GM12878 (cell line): ENCODE measurements around the gene NUP93. TPM values are rescaled to one million over a fixed set of nuclear protein-coding genes. Genes with fewer than 3 reads are reported as not detected.

ENCODE experiments used
- ATAC-seq: fragments of 200-7000 bp; cut with Tn5 transposase; 3 replicates; pipeline ENCODE4 v1.9.1; 2020; ENCODE audit warnings: mild to moderate bottlenecking, moderate library complexity
- BruUV-seq: library from RNA; stranded (reverse); fragments of 400-500 nt; replicated peaks from 2 replicates; lab custom pipeline; 2021; lab: Mats Ljungman, UMichigan
- CTCF ChIA-PET: fragments of 300-600 bp; sonication (Branson Sonifier 250); formaldehyde crosslinking; extraction: SDS; loops from one replicate; lab custom pipeline; 2021; ENCODE audit warnings: inconsistent platforms; lab: Yijun Ruan, JAX
- POLR2A ChIA-PET: fragments of 350-600 bp; formaldehyde crosslinking; extraction: SDS; loops from one replicate; lab custom pipeline; 2021; ENCODE audit warnings: inconsistent platforms; lab: Charles Lee
- RAD21 ChIA-PET: fragments of 300-600 bp; sonication (Branson Sonifier 250); formaldehyde crosslinking; loops from one replicate; lab custom pipeline; 2023; ENCODE audit warnings: antibody characterized with exemption; ENCODE audit not compliant: unreplicated experiment; lab: Charles Lee
- SMC1A ChIA-PET: fragments of 300-600 bp; sonication (Branson Sonifier 250); formaldehyde crosslinking; loops from one replicate; lab custom pipeline; 2023; ENCODE audit not compliant: unreplicated experiment, uncharacterized antibody; lab: Charles Lee
- DNase-seq: peaks from one replicate; pipeline ENCODE4 v3.0.0-alpha.2; 2011; ENCODE audit warnings: low read depth, low spot score
- FAIRE-seq: peaks from 3 replicates; lab custom pipeline; 2011; peaks lifted over from hg19 to GRCh38; lab: Jason Lieb, UNC
- H2AFZ ChIP-seq: 2 replicates; pipeline ENCODE4 v1.6.0; 2011; ENCODE audit warnings: low read depth, low read length, control low read depth; ENCODE audit not compliant: control insufficient read depth
- H3K27ac ChIP-seq: 2 replicates; pipeline ENCODE4 v1.5.1; 2011; ENCODE audit warnings: control low read depth; ENCODE audit not compliant: control insufficient read depth, insufficient read depth
- H3K27me3 ChIP-seq, 2 experiments: replicated peaks in 1 of 2; 2 replicates each; pipeline versions ENCODE4 v1.6.0 to v1.6.1; 2011; ENCODE audit warnings: low read length in 1 of 2; ENCODE audit not compliant: control insufficient read depth in 2 of 2, insufficient read depth in 2 of 2
- H3K36me3 ChIP-seq, 2 experiments: 2 replicates each; pipeline ENCODE4 v1.5.1; 2011; ENCODE audit warnings: low read length in 1 of 2; ENCODE audit not compliant: control insufficient read depth in 2 of 2, insufficient read depth in 2 of 2
- H3K4me1 ChIP-seq: 2 replicates; pipeline ENCODE4 v1.6.1; 2011; ENCODE audit warnings: mild to moderate bottlenecking, low read length, moderate library complexity, mixed read lengths; ENCODE audit not compliant: control insufficient read depth, insufficient read depth
- H3K4me2 ChIP-seq: 2 replicates; pipeline ENCODE4 v1.6.0; 2011; ENCODE audit warnings: control low read depth; ENCODE audit not compliant: control insufficient read depth, insufficient read depth
- H3K4me3 ChIP-seq: fragments of 200-600 bp; sonication (generic); 2 replicates; pipeline ENCODE4 v1.5.1; 2016
- H3K79me2 ChIP-seq: 2 replicates; pipeline ENCODE4 v1.6.0; 2011; ENCODE audit warnings: low read length; ENCODE audit not compliant: control insufficient read depth, insufficient read depth
- H3K9ac ChIP-seq: 2 replicates; pipeline ENCODE4 v1.8.0; 2011; ENCODE audit warnings: low read length, control low read depth, mixed read lengths; ENCODE audit not compliant: control insufficient read depth, insufficient read depth
- H3K9me3 ChIP-seq: replicated peaks from 3 replicates; pipeline ENCODE4 v1.5.1; 2011; ENCODE audit warnings: mild to moderate bottlenecking, low read length; ENCODE audit not compliant: control insufficient read depth, insufficient read depth
- H4K20me1 ChIP-seq: 2 replicates; pipeline ENCODE4 v1.6.0; 2011; ENCODE audit not compliant: control insufficient read depth, insufficient read depth
- EED ChIP-seq: sonication (generic); IDR thresholded peaks from 2 replicates; pipeline ENCODE4 v1.6.1; 2016; ENCODE audit warnings: antibody characterized with exemption, low read depth
- ETV6 ChIP-seq, 2 experiments: fragments of 450-650 bp in 1 of 2; IDR thresholded peaks in 1 of 2; conservative IDR thresholded peaks in 1 of 2; 2 replicates each; pipeline ENCODE4 v1.6.1; 2014; ENCODE audit warnings: antibody characterized with exemption in 1 of 2, borderline replicate concordance in 1 of 2, low read depth in 1 of 2, mild to moderate bottlenecking in 1 of 2, moderate library complexity in 1 of 2
- MTA2 ChIP-seq: fragments of 450-650 bp; IDR thresholded peaks from 2 replicates; pipeline ENCODE4 v1.6.1; 2016; ENCODE audit warnings: low read depth, mild to moderate bottlenecking, moderate library complexity
- RB1 ChIP-seq: fragments of 450-650 bp; formaldehyde crosslinking; IDR thresholded peaks from 2 replicates; pipeline ENCODE4 v1.6.1; 2017; ENCODE audit warnings: mild to moderate bottlenecking, borderline replicate concordance
- SPI1 ChIP-seq: IDR thresholded peaks from 2 replicates; pipeline ENCODE4 v1.6.1; 2011; ENCODE audit warnings: low read depth, mild to moderate bottlenecking, low read length, moderate library complexity, borderline replicate concordance; ENCODE audit not compliant: insufficient read depth
- TAF1 ChIP-seq: IDR thresholded peaks from 2 replicates; pipeline ENCODE4 v1.6.1; 2011; ENCODE audit warnings: mild to moderate bottlenecking, low read depth, low read length, borderline replicate concordance
- TCF12 ChIP-seq: IDR thresholded peaks from 2 replicates; pipeline ENCODE4 v1.6.1; 2011; ENCODE audit warnings: low read depth, mild to moderate bottlenecking, low read length
- TCF3 ChIP-seq: IDR thresholded peaks from 2 replicates; pipeline ENCODE4 v1.6.1; 2012; ENCODE audit warnings: low read depth, mild to moderate bottlenecking, low read length, borderline replicate concordance; ENCODE audit not compliant: insufficient read depth
- ZSCAN29 ChIP-seq: fragments of 450-650 bp; IDR thresholded peaks from 2 replicates; pipeline ENCODE4 v1.6.1; 2017; ENCODE audit warnings: mild to moderate bottlenecking, moderate library complexity
- WGBS: methylation state at CpG from one replicate; pipeline ENCODE4 v1.1.6; 2016; ENCODE audit warnings: low lambda C conversion rate; ENCODE audit not compliant: insufficient replicate concordance, insufficient coverage; ENCODE audit errors: missing lambda C conversion rate; 5-methylcytosine and 5-hydroxymethylcytosine counted together
- in situ Hi-C: fragments of 300-500 bp; cut with MboI; formaldehyde crosslinking; loops from 9 replicates; pipeline ENCODE4 v1.14.3; 2018; ENCODE audit warnings: mixed read lengths
- intact Hi-C: fragments of 100-400 bp; cut with micrococcal nuclease; formaldehyde crosslinking; loops from one replicate; pipeline ENCODE4 v1.14.2; 2022; ENCODE audit not compliant: unreplicated experiment
- polyA plus RNA-seq, 11 experiments: library from polyadenylated mRNA; depleted of rRNA in 4 of 11; unstranded in 6 of 11; stranded (reverse) in 5 of 11; fragments of >200 nt; fragmentation: Nextera tagmentation in 4 of 11; fragmentation: Illumina TruSeq in 1 of 11; extraction: Ambion mirVana in 4 of 11; extraction: Trizol in 1 of 11; gene quantifications; 1 replicate in 1 of 11; 2 replicates in 10 of 11; pipeline versions ENCODE4 v1.2.1 to v1.2.3, GENCODE V29; 2011 to 2016; ENCODE audit warnings: inconsistent platforms in 2 of 11, missing spikeins in 2 of 11, low read depth in 1 of 11
- total RNA-seq, 4 experiments: library from RNA; depleted of rRNA in 3 of 4; stranded (reverse); fragments of >200 nt in 3 of 4; fragmentation: Illumina TruSeq in 1 of 4; extraction: Trizol in 1 of 4; gene quantifications; 2 replicates each; pipeline versions ENCODE4 v1.2.1 to v1.2.3, GENCODE V29; 2013 to 2021

Gene NUP93
- total and polyA plus RNA-seq, 10 of the 15 experiments (the other 5 are each of a cell fraction or from before 2014, with no cell fraction given): 82.2 to 175 (median 101) TPM

- TF ChIP-seq TAF1: no peak
These were observed 7.6 kb upstream of the NUP93 start (continued) for GRCh38 chr16:56722200-56722842.

DNA sequence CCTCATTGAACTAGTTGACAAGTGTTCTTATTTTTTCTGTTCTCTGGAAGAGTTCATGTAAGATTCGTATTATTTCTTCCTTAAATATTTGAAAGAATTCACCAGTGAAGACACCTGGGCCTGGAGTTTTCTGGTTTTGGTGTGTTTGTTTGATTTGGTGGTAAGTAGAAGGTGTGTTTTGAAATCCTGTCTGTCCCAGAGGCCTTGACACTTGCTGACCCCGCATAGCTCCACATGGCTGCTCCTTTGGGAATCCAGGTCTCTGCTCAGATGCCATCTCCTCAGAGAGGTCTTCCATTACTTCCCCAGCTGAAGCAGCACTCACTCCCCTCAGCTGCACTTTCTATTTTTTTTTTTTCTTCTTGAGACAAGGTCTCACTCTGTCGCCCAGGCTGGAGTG is 5.7 kb upstream of the NUP93 start:
- intact Hi-C loops: no loop called here
- POLR2A ChIA-PET: no interaction called here
- H3K9ac ChIP-seq: no peak overlapping the region
- CTCF ChIA-PET: interaction anchor here (1.6 kb wide), 1 partner anchor 147 kb away, joined by 3 read pairs; no protein-coding TSS in a partner anchor
- H3K4me1 ChIP-seq: no peaks in the 10 kb centered on the region
- H3K27ac ChIP-seq: no peak overlapping the region
- no peaks in the 10 kb centered on the region for H3K79me2 ChIP-seq
- no peak overlapping the region for H3K4me3 ChIP-seq
- WGBS: 67% methylated on average over 3 of the region's 3 CpGs
- SMC1A ChIA-PET: interaction anchor here (0.6 to 2.5 kb wide), 2 partner anchors 8 to 201 kb away, joined by 3 to 6 read pairs; no protein-coding TSS in a partner anchor
- H3K9me3 ChIP-seq: no peaks in the 10 kb centered on the region
- no peak for FAIRE-seq
- H2AFZ ChIP-seq: no peak overlapping the region
- H3K36me3 ChIP-seq: no peaks in the 10 kb centered on the region
- no peak overlapping the region for H3K4me2 ChIP-seq
- DNase-seq: no peak
- no peaks in the 10 kb centered on the region for H3K27me3 ChIP-seq
- TF ChIP-seq ETV6 (conservative IDR thresholded peaks at IDR 0.05 in 1 of 2, IDR thresholded peaks at IDR 0.05 in 1 of 2; ENCODE audit: borderline replicate concordance in 1 of 2, low read depth in 1 of 2): no peak
- TF ChIP-seq EED: no peak
- TF ChIP-seq SPI1: no peak
- no peak for TF ChIP-seq TCF12
- no peak for TF ChIP-seq TAF1
- no peak for TF ChIP-seq ZSCAN29
- TF ChIP-seq MTA2: no peak
- no peak for TF ChIP-seq TCF3
- TF ChIP-seq RB1: no peak
- no peaks in the 10 kb centered on the region for H4K20me1 ChIP-seq
- no peak for ATAC-seq
- BruUV-seq: no TSS peak
- in situ Hi-C loops: no loop called here
- RAD21 ChIA-PET: no interaction called here
